GM12801 (cell line): ENCODE results near the gene TSHZ1.

Experiments
- CTCF ChIP-seq: IDR thresholded peaks from one replicate; pipeline ENCODE4 v1.5.1; 2011; ENCODE audit warnings: control low read depth; ENCODE audit not compliant: insufficient read length; ENCODE audit errors: extremely low read depth

The TSHZ1 gene

GRCh38 chr18:75167137-75167536 lies 43.5 kb upstream of the TSHZ1 start:
- TF ChIP-seq CTCF: no peak

GRCh38 chr18:75167759-75168618 lies 42.6 kb upstream of the TSHZ1 start:
- TF ChIP-seq CTCF: no peak

GRCh38 chr18:75168619-75169018 lies 42.0 kb upstream of the TSHZ1 start:
- no peak for TF ChIP-seq CTCF

- no peak for TF ChIP-seq CTCF
These were observed 41.2 kb upstream of the TSHZ1 start for GRCh38 chr18:75169411-75169810.

- TF ChIP-seq CTCF: no peak
These were observed 40.4 kb upstream of the TSHZ1 start for GRCh38 chr18:75170022-75170789.

GRCh38 chr18:75170916-75171315 lies 39.7 kb upstream of the TSHZ1 start:
- no peak for TF ChIP-seq CTCF

- no peak for TF ChIP-seq CTCF
These were observed 38.1 kb upstream of the TSHZ1 start for GRCh38 chr18:75172299-75173124.
